PC-9 (cell line): Measurements from ENCODE around the gene DNAJC7. TPM values are rescaled to one million over a fixed set of nuclear protein-coding genes. Genes with fewer than 3 reads are reported as not detected.

ENCODE experiments used
- BruUV-seq: library from RNA; stranded (reverse); fragments of 400-500 nt; replicated peaks from 2 replicates; lab custom pipeline; 2021; lab: Mats Ljungman, UMichigan
- CTCF ChIA-PET: fragments of 300-600 bp; sonication (Branson Sonifier 250); formaldehyde crosslinking; loops from one replicate; lab custom pipeline; 2022; ENCODE audit warnings: antibody characterized with exemption; lab: Charles Lee
- POLR2A ChIA-PET: fragments of 300-600 bp; sonication (Branson Sonifier 250); formaldehyde crosslinking; loops from one replicate; lab custom pipeline; 2022; ENCODE audit warnings: antibody characterized with exemption; ENCODE audit not compliant: unreplicated experiment; lab: Charles Lee
- DNase-seq, 2 experiments: peaks; one replicate each; pipeline versions ENCODE4 v3.0.0 to v3.0.0-alpha.2; 2015 to 2022; ENCODE audit warnings: mixed read lengths in 1 of 2
- H2AFZ ChIP-seq: fragments of 200-600 bp; sonication (generic); 2 replicates; pipeline ENCODE4 v1.8.1; 2017; ENCODE audit warnings: antibody characterized with exemption
- H3F3A ChIP-seq: fragments of 200-600 bp; sonication (generic); 2 replicates; pipeline ENCODE4 v1.8.1; 2017; ENCODE audit warnings: antibody characterized with exemption, mild to moderate bottlenecking, low read depth; ENCODE audit not compliant: insufficient read depth
- H3K27ac ChIP-seq: fragments of 200-600 bp; sonication (generic); 2 replicates; pipeline ENCODE4 v1.6.1; 2016; ENCODE audit warnings: mixed run types
- H3K27me3 ChIP-seq: fragments of 200-600 bp; sonication (generic); 2 replicates; pipeline ENCODE4 v1.6.1; 2016; ENCODE audit warnings: low read depth, mixed run types; ENCODE audit not compliant: insufficient read depth
- H3K36me3 ChIP-seq: fragments of 200-600 bp; sonication (generic); 2 replicates; pipeline ENCODE4 v1.6.1; 2016; ENCODE audit warnings: low read depth, mixed run types
- H3K4me1 ChIP-seq: fragments of 200-600 bp; sonication (generic); replicated peaks from 2 replicates; pipeline ENCODE4 v1.6.1; 2016; ENCODE audit warnings: mixed run types; ENCODE audit not compliant: insufficient read depth
- H3K4me2 ChIP-seq: fragments of 200-600 bp; sonication (generic); 2 replicates; pipeline ENCODE4 v1.6.1; 2017; ENCODE audit warnings: mixed run types
- H3K4me3 ChIP-seq: fragments of 200-600 bp; sonication (generic); 2 replicates; pipeline ENCODE4 v1.6.1; 2016; ENCODE audit warnings: mixed run types
- H3K79me2 ChIP-seq: fragments of 200-600 bp; sonication (generic); 2 replicates; pipeline ENCODE4 v1.6.1; 2017; ENCODE audit warnings: low read depth, mixed run types
- H3K9me2 ChIP-seq: fragments of 200-600 bp; sonication (generic); 2 replicates; pipeline ENCODE4 v1.8.1; 2017; ENCODE audit warnings: mild to moderate bottlenecking; ENCODE audit not compliant: insufficient read depth
- H3K9me3 ChIP-seq: fragments of 200-600 bp; sonication (generic); 2 replicates; pipeline ENCODE4 v1.8.1; 2016; ENCODE audit warnings: low read depth; ENCODE audit not compliant: insufficient read depth
- H4K20me1 ChIP-seq: fragments of 200-600 bp; sonication (generic); 2 replicates; pipeline ENCODE4 v1.8.1; 2017; ENCODE audit not compliant: insufficient read depth
- CTCF ChIP-seq: fragments of 200-600 bp; sonication (generic); conservative IDR thresholded peaks from 2 replicates; pipeline ENCODE4 v1.6.1; 2017; ENCODE audit warnings: mixed run types, antibody characterized with exemption, mild to moderate bottlenecking, moderate library complexity
- EZH2 ChIP-seq: fragments of 200-600 bp; sonication (generic); IDR thresholded peaks from 2 replicates; pipeline ENCODE4 v1.8.0; 2017; ENCODE audit warnings: antibody characterized with exemption, low read depth
- intact Hi-C: fragments of 100-400 bp; cut with micrococcal nuclease; formaldehyde crosslinking; loops from one replicate; pipeline ENCODE4 v1.10.0; 2022; ENCODE audit not compliant: unreplicated experiment
- total RNA-seq: library from RNA; stranded (reverse); gene quantifications from 2 replicates; pipeline ENCODE4 v1.2.3, GENCODE V29; 2021

DNAJC7 gene
- total RNA-seq, 1 experiment from 2014 or later: 96.1 TPM

GRCh38 chr17:41957869-41958439 is 59.3 kb downstream of the DNAJC7 start:
- Histone ChIP-seq H3K79me2 (no peaks in the 10 kb centered on the region), H4K20me1 (no peaks in the 10 kb centered on the region), H3K4me1 (no peaks in the 10 kb centered on the region), H3K9me2 (no peaks in the 10 kb centered on the region), H3K4me2 (no peak overlapping the region), H3F3A (no peaks in the 10 kb centered on the region), H3K4me3 (no peak overlapping the region), H3K27me3 (no peaks in the 10 kb centered on the region), H3K9me3 (no peaks in the 10 kb centered on the region), H2AFZ (no peak overlapping the region), H3K27ac (no peak overlapping the region), H3K36me3 (no peaks in the 10 kb centered on the region)
- ChIA-PET CTCF (no interaction called here), POLR2A (no interaction called here)
- intact Hi-C loops: loop anchor here (2.0 kb wide), 1 partner anchor 219 kb away; no protein-coding TSS in a partner anchor
- BruUV-seq: no TSS peak
- TF ChIP-seq EZH2 (no peak), CTCF (no peak)
- no peak for DNase-seq

- Histone ChIP-seq H3K4me2 (no peak overlapping the region), H3K4me1 (no peaks in the 10 kb centered on the region), H3F3A (no peaks in the 10 kb centered on the region), H3K4me3 (no peak overlapping the region), H2AFZ (no peak overlapping the region), H3K27ac (no peak overlapping the region), H4K20me1 (no peaks in the 10 kb centered on the region), H3K36me3 (no peaks in the 10 kb centered on the region), H3K9me2 (no peaks in the 10 kb centered on the region), H3K27me3 (no peaks in the 10 kb centered on the region), H3K9me3 (no peaks in the 10 kb centered on the region), H3K79me2 (no peaks in the 10 kb centered on the region)
- ChIA-PET CTCF (no interaction called here), POLR2A (no interaction called here)
- no TSS peak for BruUV-seq
- intact Hi-C loops: no loop called here
- TF ChIP-seq CTCF (no peak), EZH2 (no peak)
- no peak for DNase-seq
Measured at GRCh38 chr17:41957031-41957868, 60.0 kb downstream of the DNAJC7 start.

GRCh38 chr17:41956522-41956921 is 60.7 kb downstream of the DNAJC7 start:
- H3K4me3 ChIP-seq: no peak overlapping the region
- BruUV-seq: no TSS peak
- intact Hi-C loops: no loop called here
- no peak overlapping the region for H2AFZ ChIP-seq
- no peaks in the 10 kb centered on the region for H3K79me2 ChIP-seq
- CTCF ChIA-PET: no interaction called here
- H3F3A ChIP-seq: no peaks in the 10 kb centered on the region
- no peaks in the 10 kb centered on the region for H3K9me3 ChIP-seq
- no peak for TF ChIP-seq EZH2
- TF ChIP-seq CTCF: no peak
- no peak for DNase-seq
- H3K4me1 ChIP-seq: no peaks in the 10 kb centered on the region
- POLR2A ChIA-PET: no interaction called here
- H4K20me1 ChIP-seq: no peaks in the 10 kb centered on the region
- H3K27me3 ChIP-seq: no peaks in the 10 kb centered on the region
- H3K4me2 ChIP-seq: no peak overlapping the region
- no peaks in the 10 kb centered on the region for H3K9me2 ChIP-seq
- no peak overlapping the region for H3K27ac ChIP-seq
- no peaks in the 10 kb centered on the region for H3K36me3 ChIP-seq
